SK-N-SH treated with all-trans-retinoic acid at 6 μM for 48 hours (cell line): Measurements from ENCODE around the gene LDHA.

Source experiments
- ATAC-seq: fragments of 200-7000 bp; cut with Tn5 transposase; 3 replicates; pipeline ENCODE4 v1.9.1; 2020; ENCODE audit warnings: mild to moderate bottlenecking, moderate library complexity
- BACH2 ChIP-seq: fragments of 250-450 bp; sonication (Bioruptor Pico); IDR thresholded peaks from 2 replicates; pipeline ENCODE4 v1.9.0; 2021; ENCODE audit warnings: mild to moderate bottlenecking, borderline replicate concordance
- CREB5 ChIP-seq: fragments of 250-450 bp; sonication (Bioruptor Pico); IDR thresholded peaks from 2 replicates; pipeline ENCODE4 v1.5.1; 2020; ENCODE audit warnings: low read depth, mild to moderate bottlenecking, moderate library complexity
- CSDC2 ChIP-seq: fragments of 250-450 bp; sonication (Bioruptor Pico); IDR thresholded peaks from 2 replicates; pipeline ENCODE4 v1.5.0; 2020; ENCODE audit warnings: mild to moderate bottlenecking, moderate library complexity
- ESRRG ChIP-seq: fragments of 250-450 bp; sonication (Bioruptor Pico); IDR thresholded peaks from 2 replicates; pipeline ENCODE4 v1.6.1; 2021; ENCODE audit warnings: mild to moderate bottlenecking
- ISL1 ChIP-seq: fragments of 250-450 bp; sonication (Bioruptor Pico); IDR thresholded peaks from 2 replicates; pipeline ENCODE4 v2.1.2; 2022; ENCODE audit warnings: mild to moderate bottlenecking, moderate library complexity
- PATZ1 ChIP-seq: fragments of 250-450 bp; sonication (Bioruptor Pico); IDR thresholded peaks from 2 replicates; pipeline ENCODE4 v1.8.0; 2020; ENCODE audit warnings: mild to moderate bottlenecking, moderate library complexity, borderline replicate concordance
- RARB ChIP-seq: fragments of 250-450 bp; sonication (Bioruptor Pico); IDR thresholded peaks from 2 replicates; pipeline ENCODE4 v1.8.0; 2021; ENCODE audit warnings: mild to moderate bottlenecking, moderate library complexity
- TSHZ2 ChIP-seq: fragments of 250-450 bp; sonication (Bioruptor Pico); IDR thresholded peaks from 2 replicates; pipeline ENCODE4 v1.5.0; 2020; ENCODE audit warnings: mild to moderate bottlenecking, moderate library complexity
- ZC3H10 ChIP-seq: fragments of 250-450 bp; sonication (Bioruptor Pico); IDR thresholded peaks from 2 replicates; pipeline ENCODE4 v1.5.1; 2021; ENCODE audit warnings: mild to moderate bottlenecking, moderate library complexity
- ZNF565 ChIP-seq: fragments of 450-650 bp; formaldehyde crosslinking; conservative IDR thresholded peaks from 2 replicates; pipeline ENCODE4 v1.5.0; 2020; ENCODE audit warnings: low read depth, mild to moderate bottlenecking, moderate library complexity
- ZNF8 ChIP-seq: fragments of 450-650 bp; formaldehyde crosslinking; IDR thresholded peaks from 2 replicates; pipeline ENCODE4 v1.5.0; 2020; ENCODE audit warnings: mild to moderate bottlenecking, moderate library complexity
- TF ChIP-seq, protein P1 (sequence below): fragments of 250-450 bp; sonication (Bioruptor Pico); IDR thresholded peaks from 2 replicates; pipeline ENCODE4 v1.5.1; 2021; ENCODE audit warnings: mild to moderate bottlenecking, moderate library complexity
- TF ChIP-seq, protein P2 (sequence below): fragments of 250-450 bp; sonication (Bioruptor Pico); IDR thresholded peaks from 2 replicates; pipeline ENCODE4 v1.8.0; 2021; ENCODE audit warnings: low read depth, mild to moderate bottlenecking, moderate library complexity, borderline replicate concordance

LDHA gene

DNA sequence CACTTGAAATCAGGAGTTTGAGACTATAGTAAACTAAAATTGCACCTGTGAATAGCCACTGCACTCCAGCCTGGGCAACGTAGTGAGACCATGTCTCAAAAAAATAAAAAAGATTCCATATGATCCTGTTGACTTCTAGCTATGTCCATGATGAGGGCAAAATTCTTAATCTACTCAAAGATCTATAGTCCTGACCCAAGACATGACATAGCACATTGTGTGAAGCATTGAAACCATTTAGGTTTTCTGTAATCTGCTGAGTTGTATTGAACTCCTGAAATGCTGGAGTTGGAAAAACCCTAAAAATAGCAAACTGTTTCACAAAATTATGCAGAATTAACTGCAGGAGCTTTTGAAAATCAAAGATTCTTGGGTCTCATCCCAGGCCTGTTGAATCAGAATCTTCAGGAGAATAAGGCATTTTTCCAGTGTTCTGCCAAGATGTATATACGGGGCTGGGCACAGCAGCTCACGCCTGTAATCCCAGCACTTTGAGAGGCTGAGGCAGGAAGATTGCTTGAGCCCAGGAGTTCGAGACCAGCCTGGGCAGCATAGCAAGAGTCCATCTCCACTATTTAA is 29.8 kb upstream of the LDHA start:
- TF ChIP-seq, protein P1, sequence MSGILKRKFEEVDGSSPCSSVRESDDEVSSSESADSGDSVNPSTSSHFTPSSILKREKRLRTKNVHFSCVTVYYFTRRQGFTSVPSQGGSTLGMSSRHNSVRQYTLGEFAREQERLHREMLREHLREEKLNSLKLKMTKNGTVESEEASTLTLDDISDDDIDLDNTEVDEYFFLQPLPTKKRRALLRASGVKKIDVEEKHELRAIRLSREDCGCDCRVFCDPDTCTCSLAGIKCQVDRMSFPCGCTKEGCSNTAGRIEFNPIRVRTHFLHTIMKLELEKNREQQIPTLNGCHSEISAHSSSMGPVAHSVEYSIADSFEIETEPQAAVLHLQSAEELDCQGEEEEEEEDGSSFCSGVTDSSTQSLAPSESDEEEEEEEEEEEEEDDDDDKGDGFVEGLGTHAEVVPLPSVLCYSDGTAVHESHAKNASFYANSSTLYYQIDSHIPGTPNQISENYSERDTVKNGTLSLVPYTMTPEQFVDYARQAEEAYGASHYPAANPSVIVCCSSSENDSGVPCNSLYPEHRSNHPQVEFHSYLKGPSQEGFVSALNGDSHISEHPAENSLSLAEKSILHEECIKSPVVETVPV (CRISPR knock-in tag): no peak
- TF ChIP-seq, protein P2, sequence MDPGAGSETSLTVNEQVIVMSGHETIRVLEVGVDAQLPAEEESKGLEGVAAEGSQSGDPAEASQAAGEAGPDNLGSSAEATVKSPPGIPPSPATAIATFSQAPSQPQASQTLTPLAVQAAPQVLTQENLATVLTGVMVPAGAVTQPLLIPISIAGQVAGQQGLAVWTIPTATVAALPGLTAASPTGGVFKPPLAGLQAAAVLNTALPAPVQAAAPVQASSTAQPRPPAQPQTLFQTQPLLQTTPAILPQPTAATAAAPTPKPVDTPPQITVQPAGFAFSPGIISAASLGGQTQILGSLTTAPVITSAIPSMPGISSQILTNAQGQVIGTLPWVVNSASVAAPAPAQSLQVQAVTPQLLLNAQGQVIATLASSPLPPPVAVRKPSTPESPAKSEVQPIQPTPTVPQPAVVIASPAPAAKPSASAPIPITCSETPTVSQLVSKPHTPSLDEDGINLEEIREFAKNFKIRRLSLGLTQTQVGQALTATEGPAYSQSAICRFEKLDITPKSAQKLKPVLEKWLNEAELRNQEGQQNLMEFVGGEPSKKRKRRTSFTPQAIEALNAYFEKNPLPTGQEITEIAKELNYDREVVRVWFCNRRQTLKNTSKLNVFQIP (CRISPR knock-in tag): no peak
- no peak for TF ChIP-seq PATZ1 (CRISPR knock-in tag)
- no peak for TF ChIP-seq ZC3H10 (CRISPR knock-in tag)
- TF ChIP-seq TSHZ2 (CRISPR knock-in tag): no peak
- TF ChIP-seq ESRRG: no peak
- TF ChIP-seq BACH2: no peak
- no peak for TF ChIP-seq ZNF565 (CRISPR knock-in tag)
- TF ChIP-seq, all 23 proteins: peak for 0
- no peak for ATAC-seq

DNA sequence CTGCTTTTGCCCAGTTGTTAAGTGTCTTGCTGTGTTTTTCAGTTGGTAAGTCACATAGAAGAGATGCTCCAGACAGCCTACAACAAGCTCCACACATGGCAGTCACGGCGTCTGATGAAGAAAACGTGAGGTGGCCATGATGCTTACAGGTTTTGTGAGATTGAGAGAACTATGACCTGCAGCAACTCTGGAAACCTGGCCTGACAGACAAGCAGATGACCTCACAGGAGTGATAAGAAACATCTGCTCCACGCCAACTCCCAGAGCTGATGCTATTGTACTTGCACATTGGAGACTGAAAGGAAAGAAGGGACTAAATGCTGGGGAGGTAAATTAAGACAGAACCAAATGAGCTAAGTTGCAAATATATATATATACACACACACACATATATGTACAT is 28.6 kb upstream of the LDHA start:
- no peak; the same call in 2 of the 3 replicates for ATAC-seq
- TF ChIP-seq, protein P1 (CRISPR knock-in tag): no peak
- TF ChIP-seq BACH2: no peak
- no peak for TF ChIP-seq CREB5 (CRISPR knock-in tag)
- no peak for TF ChIP-seq RARB (CRISPR knock-in tag)
- no peak for TF ChIP-seq PATZ1 (CRISPR knock-in tag)
- TF ChIP-seq ZNF8: no peak
- no peak for TF ChIP-seq TSHZ2 (CRISPR knock-in tag)
- no peak for TF ChIP-seq ISL1 (CRISPR knock-in tag)
- TF ChIP-seq CSDC2 (CRISPR knock-in tag): no peak
